Hepatocyte (in vitro differentiated cells): ENCODE results near the gene KCNQ4.

Source experiments
- EZH2phosphoT487 ChIP-seq: fragments of 200-600 bp; sonication (generic); IDR thresholded peaks from one replicate; pipeline ENCODE4 v1.6.1; 2018; ENCODE audit warnings: antibody characterized with exemption, mild to moderate bottlenecking, low read depth, moderate library complexity; ENCODE audit not compliant: unreplicated experiment, severe bottlenecking
- TF ChIP-seq, protein P1 (sequence below): fragments of 200-600 bp; sonication (generic); IDR thresholded peaks from 2 replicates; pipeline ENCODE4 v1.5.1; 2016; ENCODE audit warnings: antibody characterized with exemption, mild to moderate bottlenecking; ENCODE audit not compliant: poor library complexity

DNA sequence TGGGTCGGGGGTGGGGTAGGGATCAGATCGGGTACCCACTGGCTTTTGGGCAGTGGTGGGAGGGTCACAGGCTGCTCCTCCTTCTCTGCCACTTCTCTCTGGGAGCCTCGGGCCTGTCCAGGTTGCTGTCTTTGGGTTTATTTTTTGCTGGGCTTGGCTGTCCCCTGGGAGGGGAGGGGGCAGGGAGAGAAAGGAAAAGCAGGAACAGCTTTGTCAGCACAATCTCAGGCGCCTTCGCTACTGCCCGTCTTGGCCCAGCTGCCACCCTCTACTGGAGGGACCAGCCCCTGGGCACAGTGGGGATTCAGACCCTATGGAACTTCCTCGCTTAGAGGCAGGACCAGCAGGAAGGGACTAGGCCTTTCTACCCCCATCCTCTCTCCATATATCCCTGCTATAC lies 8.4 kb downstream of the KCNQ4 start:
- TF ChIP-seq, protein P1, sequence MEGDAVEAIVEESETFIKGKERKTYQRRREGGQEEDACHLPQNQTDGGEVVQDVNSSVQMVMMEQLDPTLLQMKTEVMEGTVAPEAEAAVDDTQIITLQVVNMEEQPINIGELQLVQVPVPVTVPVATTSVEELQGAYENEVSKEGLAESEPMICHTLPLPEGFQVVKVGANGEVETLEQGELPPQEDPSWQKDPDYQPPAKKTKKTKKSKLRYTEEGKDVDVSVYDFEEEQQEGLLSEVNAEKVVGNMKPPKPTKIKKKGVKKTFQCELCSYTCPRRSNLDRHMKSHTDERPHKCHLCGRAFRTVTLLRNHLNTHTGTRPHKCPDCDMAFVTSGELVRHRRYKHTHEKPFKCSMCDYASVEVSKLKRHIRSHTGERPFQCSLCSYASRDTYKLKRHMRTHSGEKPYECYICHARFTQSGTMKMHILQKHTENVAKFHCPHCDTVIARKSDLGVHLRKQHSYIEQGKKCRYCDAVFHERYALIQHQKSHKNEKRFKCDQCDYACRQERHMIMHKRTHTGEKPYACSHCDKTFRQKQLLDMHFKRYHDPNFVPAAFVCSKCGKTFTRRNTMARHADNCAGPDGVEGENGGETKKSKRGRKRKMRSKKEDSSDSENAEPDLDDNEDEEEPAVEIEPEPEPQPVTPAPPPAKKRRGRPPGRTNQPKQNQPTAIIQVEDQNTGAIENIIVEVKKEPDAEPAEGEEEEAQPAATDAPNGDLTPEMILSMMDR = no peak
- TF ChIP-seq EZH2phosphoT487 = no peak
